Measurements from ENCODE around the gene ATP11C.
"Not testable (repeated sequence)": the region's sequence is repeated elsewhere in the genome, so short reads cannot be mapped to it uniquely, and the experiment has no call there.

Gene ATP11C

GRCh38 chrX:139969286-139969685, 36.4 kb upstream of the ATP11C start:
- TF ChIP-seq CTCF (IDR thresholded peaks at IDR 0.05; ENCODE audit: unreplicated experiment in 3 of 3): no peak
- peaks cover 8% of the 10 kb centered on the region for H3K27me3 Mint-ChIP-seq (ENCODE audit: low read depth)
- no peak overlapping the region for H3K4me3 Mint-ChIP-seq

GRCh38 chrX:139967750-139968149, 34.9 kb upstream of the ATP11C start:
- H3K4me3 Mint-ChIP-seq: no peak overlapping the region
- no peaks in the 10 kb centered on the region for H3K36me3 Mint-ChIP-seq (ENCODE audit: low read depth)
- peaks cover 8% of the 10 kb centered on the region for H3K27me3 Mint-ChIP-seq (ENCODE audit: low read depth)
- H3K9me3 Mint-ChIP-seq: peaks cover 9% of the 10 kb centered on the region
- no peaks in the 10 kb centered on the region for H3K4me1 Mint-ChIP-seq
- TF ChIP-seq CTCF (IDR thresholded peaks at IDR 0.05; ENCODE audit: unreplicated experiment in 3 of 3): no peak
- H3K27ac Mint-ChIP-seq: no peak overlapping the region

More at GRCh38 chrX:139969286-139969685, 36.4 kb upstream of the ATP11C start:
- no peaks in the 10 kb centered on the region for H3K36me3 Mint-ChIP-seq (ENCODE audit: low read depth)
- H3K9me3 Mint-ChIP-seq: peaks cover 3% of the 10 kb centered on the region
- no peaks in the 10 kb centered on the region for H3K4me1 Mint-ChIP-seq
- no peak overlapping the region for H3K27ac Mint-ChIP-seq

GRCh38 chrX:139967300-139967699, 34.4 kb upstream of the ATP11C start:
- TF ChIP-seq CTCF (IDR thresholded peaks at IDR 0.05; ENCODE audit: unreplicated experiment in 3 of 3): no peak
- H3K4me1 Mint-ChIP-seq: no peaks in the 10 kb centered on the region
- peaks cover 8% of the 10 kb centered on the region for H3K27me3 Mint-ChIP-seq (ENCODE audit: low read depth)
- no peaks in the 10 kb centered on the region for H3K36me3 Mint-ChIP-seq (ENCODE audit: low read depth)
- H3K9me3 Mint-ChIP-seq: peaks cover 9% of the 10 kb centered on the region
- no peak overlapping the region for H3K4me3 Mint-ChIP-seq
- no peak overlapping the region for H3K27ac Mint-ChIP-seq

- not testable (repeated sequence) for H3K27ac Mint-ChIP-seq; H3K36me3 Mint-ChIP-seq (ENCODE audit: low read depth); H3K4me3 Mint-ChIP-seq; H3K4me1 Mint-ChIP-seq; H3K27me3 Mint-ChIP-seq (ENCODE audit: low read depth)
- H3K9me3 Mint-ChIP-seq: peaks cover 14% of the 10 kb centered on the region
- TF ChIP-seq CTCF (IDR thresholded peaks at IDR 0.05; ENCODE audit: unreplicated experiment in 3 of 3): peak in 1 of 3 experiments; percentile 27
Measured at GRCh38 chrX:139966159-139966558, 33.3 kb upstream of the ATP11C start.

- H3K9me3 Mint-ChIP-seq: peaks cover 16% of the 10 kb centered on the region
- no peaks in the 10 kb centered on the region for H3K27me3 Mint-ChIP-seq (ENCODE audit: low read depth)
- TF ChIP-seq CTCF (IDR thresholded peaks at IDR 0.05; ENCODE audit: unreplicated experiment in 3 of 3): no peak
- H3K27ac Mint-ChIP-seq: no peak within 1 kb of the TSS
- no peak within 1 kb of the TSS for H3K4me3 Mint-ChIP-seq
- H3K36me3 Mint-ChIP-seq (ENCODE audit: low read depth): no peaks in the 10 kb centered on the region
- no peaks in the 10 kb centered on the region for H3K4me1 Mint-ChIP-seq
Measured at GRCh38 chrX:139965421-139965820, 32.6 kb upstream of the ATP11C start, which contains the start of gene CXorf66. Gene CXorf66 (minus strand): TSS chrX:139965521. CDS start chrX:139965496, 25 bp downstream.

- H3K27me3 Mint-ChIP-seq (ENCODE audit: low read depth); H3K4me3 Mint-ChIP-seq: not testable (repeated sequence)
Measured at GRCh38 chrX:139961091-139961490, 28.2 kb upstream of the ATP11C start.

More at GRCh38 chrX:139961091-139961490, 28.2 kb upstream of the ATP11C start:
- not testable (repeated sequence) for H3K36me3 Mint-ChIP-seq (ENCODE audit: low read depth); H3K27ac Mint-ChIP-seq; H3K4me1 Mint-ChIP-seq
- H3K9me3 Mint-ChIP-seq: peaks cover 24% of the 10 kb centered on the region
